ENCODE measurements around the gene DOC2B.
"Not testable (repeated sequence)": the region's sequence is repeated elsewhere in the genome, so short reads cannot be mapped to it uniquely, and the experiment has no call there.

Gene DOC2B

GRCh38 chr17:187130-187529, 5.7 kb upstream of the DOC2B start:
- DNase-seq = no peak

DNA sequence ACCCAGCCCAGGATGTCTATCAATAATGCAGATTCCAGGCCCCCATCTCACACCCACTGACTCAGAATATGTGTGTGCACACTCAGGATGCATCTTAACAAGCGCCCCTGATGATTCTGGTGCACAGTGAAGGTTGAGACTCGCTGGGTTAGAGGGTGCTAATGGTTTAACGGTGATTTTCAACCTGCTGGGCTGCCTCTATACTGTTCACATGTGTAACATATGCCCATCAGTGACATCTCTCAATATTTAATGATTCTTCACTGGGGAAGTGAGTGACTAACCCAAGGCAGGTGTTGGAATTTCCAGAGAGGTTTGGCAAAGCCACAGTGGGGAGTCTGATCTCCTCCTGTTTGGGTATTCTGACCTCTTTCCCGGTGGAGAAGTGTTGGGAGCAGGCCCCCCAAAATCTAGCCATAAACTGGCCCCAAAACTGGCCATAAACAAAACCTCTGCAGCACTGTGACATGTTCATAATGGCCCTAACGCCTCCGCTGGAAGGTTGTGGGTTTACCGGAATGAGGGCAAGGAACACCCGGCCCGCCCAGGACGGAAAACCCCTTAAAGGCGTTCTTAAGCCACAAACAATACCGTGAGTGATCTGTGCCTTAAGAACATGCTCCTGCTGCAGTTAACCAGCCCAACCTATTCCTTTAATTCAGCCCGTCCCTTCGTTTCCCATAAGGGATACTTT, 4.1 kb upstream of the DOC2B start:
- DNase-seq = peak; percentile 65

GRCh38 chr17:183021-183420, 1.6 kb upstream of the DOC2B start:
- no peak for DNase-seq

DNA sequence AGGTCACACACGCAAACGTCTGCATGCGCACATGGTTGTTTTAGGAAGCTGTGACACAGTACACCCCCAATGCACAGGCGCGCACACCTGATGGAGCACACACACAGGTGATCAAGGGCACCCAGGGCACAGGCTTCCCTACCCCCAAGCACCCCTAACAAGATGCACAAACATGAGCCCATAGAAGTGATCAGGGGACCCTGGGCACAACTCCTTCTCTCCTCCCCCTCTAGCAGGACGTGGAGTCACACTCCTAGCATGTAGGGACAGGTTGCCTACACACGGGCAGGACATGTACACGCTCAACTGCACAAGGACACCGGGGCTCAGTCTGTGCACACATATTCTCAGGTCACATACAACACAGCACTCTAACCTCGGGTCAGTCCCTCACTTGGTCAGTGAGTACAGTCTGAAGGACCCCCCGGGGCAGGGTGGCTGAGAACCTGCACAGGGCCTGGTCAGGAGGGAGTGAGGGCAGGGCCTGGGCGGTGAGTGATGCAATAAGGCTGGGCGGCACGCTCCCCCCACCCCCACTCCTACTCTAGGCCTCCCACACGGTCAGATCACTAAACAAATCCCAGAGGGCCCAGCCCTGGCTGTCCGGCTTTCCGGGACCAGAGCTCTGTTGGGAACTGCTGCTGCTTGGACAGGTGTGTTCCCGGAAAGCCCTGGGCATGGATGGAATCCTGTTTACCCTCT, 751 bp upstream of the DOC2B start:
- DNase-seq = no peak

DNA sequence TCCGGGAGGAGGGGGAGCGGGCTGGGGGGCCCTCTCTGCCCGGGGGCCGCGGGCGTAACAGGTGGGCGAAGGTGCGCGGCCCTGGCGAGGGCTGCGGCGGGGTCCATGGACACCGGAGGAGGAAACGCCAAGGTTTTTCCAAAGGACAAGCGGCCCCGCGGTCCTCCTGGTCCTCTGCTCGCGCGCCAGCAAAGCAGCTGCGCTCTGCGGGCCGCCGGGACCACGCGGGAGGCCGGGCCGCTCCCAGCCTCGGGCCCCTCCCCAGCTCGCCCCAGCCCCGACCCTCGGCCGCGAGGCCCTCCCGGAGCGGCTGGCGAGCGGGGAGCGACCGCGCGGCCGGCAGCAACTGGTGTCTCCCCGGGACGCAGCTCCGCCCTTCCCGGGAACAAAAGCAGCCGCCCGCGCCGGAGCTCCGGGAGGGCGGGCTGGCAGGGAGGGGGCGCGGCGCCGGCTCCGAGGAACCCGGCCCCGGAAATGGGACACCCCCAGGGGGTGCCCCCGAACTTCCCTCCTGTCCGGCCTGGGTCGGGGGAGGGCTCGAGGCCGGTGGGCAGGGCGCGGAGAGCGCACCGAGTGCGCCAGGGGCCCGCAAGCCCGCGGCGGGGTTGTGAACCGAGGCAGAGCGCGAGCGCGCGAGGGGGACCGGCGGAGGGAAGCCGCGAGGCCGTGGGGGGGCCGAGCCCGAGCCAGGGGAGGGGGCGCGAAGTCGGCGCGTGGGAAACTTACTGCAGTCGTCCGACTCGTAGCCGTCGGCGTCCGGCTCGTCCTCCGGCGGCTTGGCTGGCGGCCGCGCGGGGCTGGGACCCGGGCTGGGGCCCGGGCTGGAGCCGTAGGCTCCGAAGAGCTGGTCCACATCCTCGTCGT, 837 bp downstream of the DOC2B start:
- DNase-seq = peak; percentile 19

DNA sequence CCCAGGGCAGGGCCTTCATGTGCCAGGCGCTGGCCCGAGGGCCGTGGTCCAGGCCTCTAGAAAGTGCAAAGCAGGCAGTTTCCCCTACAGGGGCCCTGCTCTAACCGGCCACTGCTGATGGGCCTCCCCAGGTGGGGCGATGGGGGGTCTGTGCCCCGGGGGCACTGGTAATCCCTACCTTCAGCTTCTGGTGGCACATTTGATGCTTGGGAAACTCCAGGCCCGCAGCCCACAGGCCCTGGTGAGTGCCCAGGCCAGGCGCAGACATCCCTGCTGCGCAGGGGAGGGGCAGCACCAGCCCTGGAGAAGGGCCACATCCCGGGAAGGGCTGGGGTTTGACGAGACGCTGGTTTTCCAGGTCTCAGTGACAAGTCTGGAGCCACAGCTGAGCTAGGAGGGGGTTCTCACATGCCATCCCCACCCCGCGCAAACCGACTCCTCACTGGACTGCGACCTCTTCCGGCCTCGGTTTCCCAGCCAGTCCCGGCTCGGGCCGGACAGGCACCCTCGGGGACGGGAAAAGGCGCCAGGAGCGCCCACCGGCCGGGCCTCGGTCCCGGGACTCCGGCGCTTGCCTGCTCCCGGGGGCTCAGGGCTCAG, 1.6 kb downstream of the DOC2B start:
- DNase-seq = no peak

- DNase-seq = no peak
Measured at GRCh38 chr17:179066-179432, 2.4 kb downstream of the DOC2B start.

DNA sequence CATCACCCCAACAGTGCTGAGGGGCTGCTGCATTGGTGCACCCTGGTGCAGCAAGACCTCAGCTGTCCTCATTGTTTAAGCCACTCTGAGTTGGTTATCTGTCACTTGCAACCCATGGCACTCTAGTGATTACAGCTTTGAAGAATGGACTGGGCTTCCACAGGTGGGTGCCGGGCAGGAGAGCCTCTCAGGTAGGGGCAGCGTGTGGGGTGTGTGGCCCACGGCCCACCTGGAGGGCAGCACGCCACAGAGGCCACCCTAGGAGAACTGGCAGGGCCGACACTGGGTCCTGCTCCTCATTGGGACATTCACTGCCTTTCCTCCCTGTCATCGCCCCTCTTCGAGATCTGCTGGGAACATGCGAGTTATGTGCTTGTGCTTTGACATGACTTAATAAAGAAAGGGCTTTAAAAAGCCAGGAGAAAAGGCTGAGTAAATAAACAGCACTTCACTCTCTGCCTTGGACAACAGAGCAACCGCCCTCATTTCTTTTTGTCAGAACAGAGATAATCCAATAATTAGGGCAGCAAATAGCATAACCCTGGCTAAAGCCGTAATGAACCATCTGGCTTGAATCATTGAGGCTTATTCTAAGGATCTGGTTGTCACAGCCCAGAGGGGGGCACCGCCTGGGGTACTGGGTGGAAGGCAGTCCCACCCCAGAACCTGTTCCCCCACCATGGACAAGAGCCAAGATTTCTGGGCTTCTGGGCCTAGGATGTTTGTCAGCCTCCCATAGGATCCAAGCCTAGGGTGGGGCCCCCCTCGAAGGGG, 3.0 kb downstream of the DOC2B start:
- no peak for DNase-seq

DNA sequence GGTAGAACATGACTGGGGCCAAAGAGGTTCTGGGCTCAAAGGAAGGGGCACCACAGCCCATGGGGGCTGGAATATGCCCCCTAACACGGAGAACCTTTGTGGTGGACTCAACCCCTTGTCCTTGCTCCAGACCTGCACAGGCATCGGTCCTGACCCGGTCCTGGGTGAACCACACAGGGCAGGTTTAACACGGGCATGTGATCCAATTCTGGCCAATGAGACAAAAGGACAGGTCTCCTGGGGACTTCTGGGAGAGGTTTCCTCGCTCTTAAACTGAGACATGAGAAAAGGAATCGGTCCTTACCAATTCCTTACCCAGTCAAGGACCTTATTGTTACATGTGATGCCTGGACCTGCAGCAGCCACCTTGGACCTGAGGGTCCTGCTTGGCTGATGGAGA, 3.7 kb downstream of the DOC2B start:
- no peak for DNase-seq

GRCh38 chr17:177155-177554, 4.3 kb downstream of the DOC2B start:
- DNase-seq = no peak

DNA sequence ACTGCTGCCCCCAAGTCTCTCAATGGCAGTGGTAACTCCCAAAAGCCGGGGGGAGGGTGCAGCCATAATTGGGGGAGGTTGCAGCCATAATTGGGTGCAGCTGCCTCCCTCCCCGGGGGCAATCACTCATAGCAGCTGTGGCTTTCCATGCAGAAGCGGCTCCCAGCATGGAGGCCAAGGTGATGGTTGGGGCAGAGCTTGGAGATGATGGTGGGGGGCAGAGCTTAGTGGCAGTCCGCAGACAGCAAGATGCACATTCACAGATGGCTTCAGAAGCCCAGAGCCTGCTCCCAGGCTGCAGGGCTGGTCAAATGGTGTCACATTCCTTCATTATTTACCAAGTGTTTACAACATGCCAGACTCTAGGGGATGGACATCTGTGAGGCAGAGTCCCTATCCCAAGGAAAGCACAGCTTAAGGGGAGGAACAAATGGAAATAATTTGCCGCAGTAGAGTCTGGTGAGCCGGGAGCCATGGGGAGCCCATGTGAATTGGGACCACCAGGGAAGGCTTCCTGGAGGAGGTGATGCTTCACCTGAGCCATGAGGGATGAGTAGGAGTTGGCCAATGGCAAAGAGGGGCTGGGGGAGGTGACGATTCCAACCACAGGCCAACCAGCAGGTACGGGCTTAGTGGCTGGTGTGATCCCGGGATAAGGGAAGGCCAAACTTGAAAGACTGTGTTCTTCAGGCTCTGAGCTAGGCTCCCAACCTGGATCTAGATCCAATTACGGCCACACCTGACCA, 8.1 kb downstream of the DOC2B start:
- no peak for DNase-seq

- DNase-seq = no peak
Measured at GRCh38 chr17:172401-172800, 9.0 kb downstream of the DOC2B start.

- DNase-seq = no peak
Measured at GRCh38 chr17:171871-172270, 9.6 kb downstream of the DOC2B start.

GRCh38 chr17:170130-170670, 11.2 kb downstream of the DOC2B start:
- DNase-seq = no peak

DNA sequence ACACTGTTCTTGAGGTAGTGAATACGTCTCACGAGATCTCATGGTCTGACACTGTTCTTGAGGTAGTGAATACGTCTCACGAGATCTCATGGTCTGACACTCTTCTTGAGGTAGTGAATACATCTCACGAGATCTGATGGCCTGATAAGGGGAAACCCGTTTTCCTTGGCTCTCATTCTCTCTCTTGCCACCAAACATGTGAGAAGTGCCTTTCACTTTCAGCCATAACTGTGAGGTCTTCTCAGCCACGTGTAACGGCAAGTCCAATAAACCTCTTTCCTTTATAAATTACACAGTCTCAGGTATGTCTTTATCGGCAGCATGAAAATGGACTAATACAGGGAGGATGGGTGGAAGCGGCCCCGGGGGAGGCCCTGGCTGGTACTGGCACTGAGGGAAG, 12.8 kb downstream of the DOC2B start:
- DNase-seq = not testable (repeated sequence)

DNA sequence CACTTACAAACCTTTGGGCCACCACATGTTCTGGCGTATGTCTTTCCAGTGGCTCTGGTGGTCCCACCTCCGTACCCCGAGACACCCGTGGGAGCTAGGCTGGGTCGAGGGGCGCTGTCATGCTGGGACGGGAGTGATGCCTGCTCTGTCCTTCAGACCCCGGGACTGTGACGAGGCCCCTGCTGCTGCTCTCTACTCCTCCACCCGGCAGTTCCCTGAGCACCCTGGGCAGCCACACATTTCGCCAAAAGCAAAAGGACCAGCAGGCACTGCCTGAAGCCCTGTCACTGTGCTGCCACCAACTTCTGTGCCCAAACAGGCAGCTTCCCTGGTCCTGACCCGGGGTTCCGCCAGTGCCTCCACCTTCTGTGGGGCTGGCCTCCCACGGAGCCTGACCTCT, 15.5 kb downstream of the DOC2B start:
- no peak for DNase-seq

GRCh38 chr17:164303-165235, 16.9 kb downstream of the DOC2B start:
- DNase-seq = peak; percentile 38

DNA sequence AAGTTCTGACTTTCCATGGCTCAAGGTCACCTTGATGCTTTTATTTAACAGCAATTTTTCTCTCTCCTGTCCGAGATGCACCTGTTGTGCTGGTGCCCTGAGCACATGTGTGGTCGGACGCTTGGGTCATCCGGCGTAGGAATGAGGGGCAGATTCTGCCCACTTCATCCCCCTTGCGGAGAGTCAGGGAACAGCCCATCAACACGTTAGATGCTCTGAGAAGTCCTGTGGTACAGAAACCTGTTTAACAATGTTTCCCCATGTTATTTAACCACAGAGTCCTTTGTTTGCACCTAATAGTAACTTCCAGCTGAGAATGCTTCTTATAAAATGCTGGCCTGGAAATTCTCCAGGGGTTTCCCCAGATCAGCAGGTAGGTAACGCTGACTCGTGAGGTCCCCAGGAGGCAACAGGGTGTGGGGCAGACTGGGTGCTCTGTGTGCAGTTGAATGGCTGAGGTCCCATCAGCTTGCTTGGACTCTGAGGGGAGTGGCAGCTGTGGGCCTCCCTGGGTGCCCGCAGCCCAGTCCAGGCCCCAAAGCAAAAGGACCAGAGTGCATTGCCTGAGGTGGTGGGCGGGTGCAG, 17.8 kb downstream of the DOC2B start:
- DNase-seq = no peak

GRCh38 chr17:162689-163088, 18.8 kb downstream of the DOC2B start:
- no peak for DNase-seq

GRCh38 chr17:161481-161880, 20.0 kb downstream of the DOC2B start:
- DNase-seq = no peak
